ENCODE results near the gene CD5L.

DNA sequence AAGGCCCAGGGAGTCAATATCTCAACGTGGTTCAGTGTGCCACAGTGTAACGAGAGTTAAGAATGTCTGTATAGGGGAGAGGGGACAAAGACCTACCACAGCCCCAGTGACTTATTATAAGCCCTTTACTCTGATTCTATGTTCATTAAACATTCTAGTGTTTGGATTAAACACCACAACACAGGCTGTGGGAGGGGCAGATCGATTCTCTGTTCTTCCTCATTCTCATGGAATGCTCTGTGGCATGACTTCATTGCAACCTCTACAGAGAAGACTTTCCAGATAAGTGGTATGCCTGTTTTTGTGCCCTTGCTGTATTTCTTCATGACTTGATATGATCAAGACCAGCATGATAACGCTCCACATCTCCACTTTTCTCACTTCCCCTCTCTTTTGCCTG is 39.0 kb upstream of the CD5L start:
- TF ChIP-seq, protein P1, sequence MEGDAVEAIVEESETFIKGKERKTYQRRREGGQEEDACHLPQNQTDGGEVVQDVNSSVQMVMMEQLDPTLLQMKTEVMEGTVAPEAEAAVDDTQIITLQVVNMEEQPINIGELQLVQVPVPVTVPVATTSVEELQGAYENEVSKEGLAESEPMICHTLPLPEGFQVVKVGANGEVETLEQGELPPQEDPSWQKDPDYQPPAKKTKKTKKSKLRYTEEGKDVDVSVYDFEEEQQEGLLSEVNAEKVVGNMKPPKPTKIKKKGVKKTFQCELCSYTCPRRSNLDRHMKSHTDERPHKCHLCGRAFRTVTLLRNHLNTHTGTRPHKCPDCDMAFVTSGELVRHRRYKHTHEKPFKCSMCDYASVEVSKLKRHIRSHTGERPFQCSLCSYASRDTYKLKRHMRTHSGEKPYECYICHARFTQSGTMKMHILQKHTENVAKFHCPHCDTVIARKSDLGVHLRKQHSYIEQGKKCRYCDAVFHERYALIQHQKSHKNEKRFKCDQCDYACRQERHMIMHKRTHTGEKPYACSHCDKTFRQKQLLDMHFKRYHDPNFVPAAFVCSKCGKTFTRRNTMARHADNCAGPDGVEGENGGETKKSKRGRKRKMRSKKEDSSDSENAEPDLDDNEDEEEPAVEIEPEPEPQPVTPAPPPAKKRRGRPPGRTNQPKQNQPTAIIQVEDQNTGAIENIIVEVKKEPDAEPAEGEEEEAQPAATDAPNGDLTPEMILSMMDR (IDR thresholded peaks at IDR 0.05; ENCODE audit: borderline replicate concordance, extremely low read depth, low read length, poor library complexity, severe bottlenecking) = no peak
- no peak for TF ChIP-seq EZH2 (IDR thresholded peaks at IDR 0.05; ENCODE audit: borderline replicate concordance, low read depth, low read length, severe bottlenecking)

All from DND-41 (cell line).